ENCODE measurements around the gene SLC35F5. TPM values are rescaled to one million over a fixed set of nuclear protein-coding genes. Genes with fewer than 3 reads are reported as not detected.

The SLC35F5 gene
- total and polyA plus RNA-seq, 2 experiments from 2014 or later: 10.9 to 30.5 TPM

- no peak for TF ChIP-seq REST (IDR thresholded peaks at IDR 0.05; ENCODE audit: unreplicated experiment)
- no peak for TF ChIP-seq NANOG (IDR thresholded peaks at IDR 0.05; ENCODE audit: borderline replicate concordance)
Observed at GRCh38 chr2:113716291-113716690, 40.2 kb downstream of the SLC35F5 start (continued).

- Mint-ChIP-seq H3K27me3 (ENCODE audit: insufficient read depth, low read depth, poor library complexity) (no peaks in the 10 kb centered on the region), H3K36me3 (ENCODE audit: low read depth) (peaks cover 4% of the 10 kb centered on the region; the same call in 1 of the 3 replicates), H3K4me3 (no peak overlapping the region), H3K4me1 (peaks cover 6% of the 10 kb centered on the region), H3K27ac (no peak overlapping the region), H3K9me3 (no peaks in the 10 kb centered on the region)
- no peak for DNase-seq (ENCODE audit: low spot score)
- Histone ChIP-seq H3K27ac (ENCODE audit: low read depth) (no peak overlapping the region), H3K4me3 (no peak overlapping the region), H3K4me2 (no peak overlapping the region), H3K79me2 (replicated peaks; ENCODE audit: insufficient read depth) (no peaks in the 10 kb centered on the region), H3K9me2 (ENCODE audit: insufficient read depth) (no peaks in the 10 kb centered on the region), H3F3A (replicated peaks; ENCODE audit: low read depth) (no peaks in the 10 kb centered on the region), H3K36me3 (ENCODE audit: insufficient read depth) (no peaks in the 10 kb centered on the region; the same call in 1 of the 2 replicates), H3K4me1 (ENCODE audit: insufficient read depth) (no peaks in the 10 kb centered on the region), H4K20me1 (replicated peaks; ENCODE audit: insufficient read depth) (no peaks in the 10 kb centered on the region; the same call in 1 of the 2 replicates), H2AFZ (no peak overlapping the region), H3K27me3 (ENCODE audit: insufficient read depth) (no peaks in the 10 kb centered on the region)
- ATAC-seq: no peak
- TF ChIP-seq POLR2AphosphoS5 (IDR thresholded peaks at IDR 0.05; ENCODE audit: low read depth) (no peak), ZNF331 (CRISPR knock-in tag; IDR thresholded peaks at IDR 0.05; ENCODE audit: low read depth) (no peak), EZH2phosphoT487 (IDR thresholded peaks at IDR 0.05; ENCODE audit: unreplicated experiment) (no peak), JUNB (IDR thresholded peaks at IDR 0.05; ENCODE audit: unreplicated experiment) (no peak), REST (IDR thresholded peaks at IDR 0.05; ENCODE audit: unreplicated experiment) (no peak), ETS1 (IDR thresholded peaks at IDR 0.05) (no peak), CTCF (conservative IDR thresholded peaks at IDR 0.05; ENCODE audit: low read depth in 2 of 2) (no peak)
Observed at GRCh38 chr2:113712941-113713340, 43.5 kb downstream of the SLC35F5 start.

Data from GM23338 (cell line).